ENCODE data around the gene MARCHF10. TPM values are rescaled to one million over a fixed set of nuclear protein-coding genes. Genes with fewer than 3 reads are reported as not detected.

Gene MARCHF10
- total RNA-seq, 2 experiments from 2014 or later: not detected

DNA sequence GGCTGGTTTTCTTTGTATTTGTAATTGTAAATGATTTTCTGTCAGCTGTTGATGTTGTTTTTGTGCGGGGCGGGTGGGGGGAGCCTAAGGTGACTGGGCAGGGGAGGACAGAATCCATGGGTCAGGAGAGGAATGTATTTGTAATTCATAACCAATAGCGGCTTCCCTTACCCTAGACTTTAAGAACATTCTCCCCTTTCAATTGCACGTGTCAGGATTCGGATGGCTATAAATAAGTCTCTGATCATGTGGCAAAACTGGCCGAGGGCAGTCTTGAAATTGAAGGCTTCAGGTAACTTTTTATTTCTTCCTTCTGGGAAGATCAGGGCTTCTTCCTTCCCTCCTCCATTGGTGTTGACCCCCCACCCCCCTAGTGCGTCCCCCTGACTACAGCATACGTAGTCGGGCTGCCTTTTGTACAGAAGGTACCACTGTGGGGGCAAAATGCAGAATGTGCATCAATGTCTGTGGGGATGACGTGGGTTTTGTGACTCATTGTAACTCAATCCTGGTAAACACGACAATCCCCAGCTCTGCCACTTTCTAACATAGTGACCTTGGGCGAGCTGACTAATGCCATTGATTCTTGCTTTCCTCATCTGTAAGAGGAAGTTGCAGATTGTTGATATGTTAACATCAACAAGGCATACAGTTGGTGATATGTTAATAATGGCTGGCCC is 16.2 kb downstream of the MARCHF10 start:
- intact Hi-C loops (cut with micrococcal nuclease; ENCODE audit: unreplicated experiment): no loop called here
- no peak for TF ChIP-seq EZH2phosphoT487 (IDR thresholded peaks at IDR 0.05; ENCODE audit: borderline replicate concordance, low read depth, low read length)
- TF ChIP-seq, protein P1, sequence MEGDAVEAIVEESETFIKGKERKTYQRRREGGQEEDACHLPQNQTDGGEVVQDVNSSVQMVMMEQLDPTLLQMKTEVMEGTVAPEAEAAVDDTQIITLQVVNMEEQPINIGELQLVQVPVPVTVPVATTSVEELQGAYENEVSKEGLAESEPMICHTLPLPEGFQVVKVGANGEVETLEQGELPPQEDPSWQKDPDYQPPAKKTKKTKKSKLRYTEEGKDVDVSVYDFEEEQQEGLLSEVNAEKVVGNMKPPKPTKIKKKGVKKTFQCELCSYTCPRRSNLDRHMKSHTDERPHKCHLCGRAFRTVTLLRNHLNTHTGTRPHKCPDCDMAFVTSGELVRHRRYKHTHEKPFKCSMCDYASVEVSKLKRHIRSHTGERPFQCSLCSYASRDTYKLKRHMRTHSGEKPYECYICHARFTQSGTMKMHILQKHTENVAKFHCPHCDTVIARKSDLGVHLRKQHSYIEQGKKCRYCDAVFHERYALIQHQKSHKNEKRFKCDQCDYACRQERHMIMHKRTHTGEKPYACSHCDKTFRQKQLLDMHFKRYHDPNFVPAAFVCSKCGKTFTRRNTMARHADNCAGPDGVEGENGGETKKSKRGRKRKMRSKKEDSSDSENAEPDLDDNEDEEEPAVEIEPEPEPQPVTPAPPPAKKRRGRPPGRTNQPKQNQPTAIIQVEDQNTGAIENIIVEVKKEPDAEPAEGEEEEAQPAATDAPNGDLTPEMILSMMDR (conservative IDR thresholded peaks at IDR 0.05; ENCODE audit: low read length): no peak
- Histone ChIP-seq H3K4me1 (ENCODE audit: insufficient read depth, low read length, poor library complexity, severe bottlenecking) (no peaks in the 10 kb centered on the region), H3K27ac (ENCODE audit: low read depth, low read length, poor library complexity, severe bottlenecking) (no peak overlapping the region), H4K20me1 (ENCODE audit: insufficient read depth, low read length) (no peaks in the 10 kb centered on the region), H2AFZ (ENCODE audit: low read length) (no peak overlapping the region), H3K4me3 (ENCODE audit: low read depth, low read length, poor library complexity, severe bottlenecking) (no peak overlapping the region), H3K9me3 (ENCODE audit: low read length) (no peaks in the 10 kb centered on the region), H3K4me2 (ENCODE audit: low read length) (no peak overlapping the region), H3K36me3 (ENCODE audit: insufficient read depth, low read length) (no peaks in the 10 kb centered on the region), H3K79me2 (ENCODE audit: insufficient read depth, low read depth, low read length) (no peaks in the 10 kb centered on the region), H3K9me2 (ENCODE audit: insufficient read depth, low read length) (no peaks in the 10 kb centered on the region)
- no peak for DNase-seq (ENCODE audit: low spot score)
- CTCF ChIA-PET (ENCODE audit: unreplicated experiment): no interaction called here
- POLR2A ChIA-PET: no interaction called here
- BruUV-seq (replicated peaks): no TSS peak

DNA sequence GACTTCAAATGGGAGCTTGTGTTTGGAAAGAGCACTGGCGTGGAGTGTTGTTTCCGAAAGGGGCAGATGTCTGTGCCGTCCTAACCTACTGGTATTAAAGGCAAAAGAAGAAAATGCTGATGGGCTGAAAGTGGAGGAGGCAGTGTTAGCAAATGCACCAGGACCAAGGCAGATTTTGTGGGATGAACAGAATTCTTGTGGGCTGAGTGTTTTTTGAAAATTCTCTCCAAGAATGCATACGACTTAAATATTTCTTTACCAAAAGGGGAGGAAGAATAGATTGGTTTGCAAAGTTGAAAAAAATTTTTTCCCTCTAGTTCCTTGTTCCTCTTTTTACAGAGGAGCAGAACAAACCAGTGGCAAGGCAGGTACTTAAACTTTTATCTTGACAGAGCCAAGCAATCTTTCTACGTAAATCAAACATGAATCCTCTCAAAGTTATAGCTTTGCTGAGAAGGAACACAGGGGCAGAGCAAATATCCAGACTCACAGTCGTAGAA is 16.8 kb downstream of the MARCHF10 start:
- Histone ChIP-seq H3K9me3 (ENCODE audit: low read length) (no peaks in the 10 kb centered on the region), H3K79me2 (ENCODE audit: insufficient read depth, low read depth, low read length) (no peaks in the 10 kb centered on the region), H3K4me2 (ENCODE audit: low read length) (no peak overlapping the region), H4K20me1 (ENCODE audit: insufficient read depth, low read length) (no peaks in the 10 kb centered on the region), H3K4me1 (ENCODE audit: insufficient read depth, low read length, poor library complexity, severe bottlenecking) (no peaks in the 10 kb centered on the region), H2AFZ (ENCODE audit: low read length) (no peak overlapping the region), H3K9me2 (ENCODE audit: insufficient read depth, low read length) (no peaks in the 10 kb centered on the region), H3K27ac (ENCODE audit: low read depth, low read length, poor library complexity, severe bottlenecking) (no peak overlapping the region), H3K36me3 (ENCODE audit: insufficient read depth, low read length) (no peaks in the 10 kb centered on the region), H3K4me3 (ENCODE audit: low read depth, low read length, poor library complexity, severe bottlenecking) (no peak overlapping the region)
- no peak for TF ChIP-seq EZH2phosphoT487 (IDR thresholded peaks at IDR 0.05; ENCODE audit: borderline replicate concordance, low read depth, low read length)
- TF ChIP-seq, protein P1 (conservative IDR thresholded peaks at IDR 0.05; ENCODE audit: low read length): no peak
- intact Hi-C loops (cut with micrococcal nuclease; ENCODE audit: unreplicated experiment): no loop called here
- BruUV-seq (replicated peaks): no TSS peak
- ChIA-PET CTCF (ENCODE audit: unreplicated experiment) (no interaction called here), POLR2A (no interaction called here)
- DNase-seq (ENCODE audit: low spot score): no peak

DNA sequence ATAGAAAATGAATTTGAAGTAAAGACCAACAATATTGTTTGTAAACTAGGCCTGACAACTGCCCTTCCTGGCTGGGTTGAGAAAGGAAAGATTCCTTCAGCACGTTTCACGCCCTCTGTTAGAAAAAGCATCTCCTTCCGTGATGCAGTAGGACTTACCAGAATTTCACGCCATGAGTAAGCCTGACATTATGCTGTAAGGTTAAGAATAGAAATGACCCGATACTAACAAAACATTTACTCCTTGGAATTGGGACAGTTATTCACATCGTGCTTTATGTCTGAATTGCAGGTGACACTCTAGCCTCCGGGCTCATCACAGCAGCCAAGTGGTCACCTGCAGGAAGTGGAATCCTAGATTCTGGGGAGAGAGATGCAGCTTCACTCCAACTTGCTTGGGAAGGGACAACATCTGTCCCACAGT is 17.5 kb downstream of the MARCHF10 start:
- Histone ChIP-seq H4K20me1 (ENCODE audit: insufficient read depth, low read length) (no peaks in the 10 kb centered on the region), H3K79me2 (ENCODE audit: insufficient read depth, low read depth, low read length) (no peaks in the 10 kb centered on the region), H3K9me3 (ENCODE audit: low read length) (no peaks in the 10 kb centered on the region), H3K4me3 (ENCODE audit: low read depth, low read length, poor library complexity, severe bottlenecking) (no peak overlapping the region), H2AFZ (ENCODE audit: low read length) (no peak overlapping the region), H3K9me2 (ENCODE audit: insufficient read depth, low read length) (no peaks in the 10 kb centered on the region), H3K4me2 (ENCODE audit: low read length) (no peak overlapping the region), H3K36me3 (ENCODE audit: insufficient read depth, low read length) (no peaks in the 10 kb centered on the region), H3K4me1 (ENCODE audit: insufficient read depth, low read length, poor library complexity, severe bottlenecking) (no peaks in the 10 kb centered on the region), H3K27ac (ENCODE audit: low read depth, low read length, poor library complexity, severe bottlenecking) (no peak overlapping the region)
- no peak for DNase-seq (ENCODE audit: low spot score)
- TF ChIP-seq EZH2phosphoT487 (IDR thresholded peaks at IDR 0.05; ENCODE audit: borderline replicate concordance, low read depth, low read length): no peak
- TF ChIP-seq, protein P1 (conservative IDR thresholded peaks at IDR 0.05; ENCODE audit: low read length): no peak
- ChIA-PET POLR2A (no interaction called here), CTCF (ENCODE audit: unreplicated experiment) (no interaction called here)
- intact Hi-C loops (cut with micrococcal nuclease; ENCODE audit: unreplicated experiment): no loop called here
- no TSS peak for BruUV-seq (replicated peaks)
